ENCODE measurements around the gene ATP8B1. TPM values are rescaled to one million over a fixed set of nuclear protein-coding genes. Genes with fewer than 3 reads are reported as not detected.

ATP8B1 gene
- total RNA-seq, 1 donor, result 46.7 TPM

DNA sequence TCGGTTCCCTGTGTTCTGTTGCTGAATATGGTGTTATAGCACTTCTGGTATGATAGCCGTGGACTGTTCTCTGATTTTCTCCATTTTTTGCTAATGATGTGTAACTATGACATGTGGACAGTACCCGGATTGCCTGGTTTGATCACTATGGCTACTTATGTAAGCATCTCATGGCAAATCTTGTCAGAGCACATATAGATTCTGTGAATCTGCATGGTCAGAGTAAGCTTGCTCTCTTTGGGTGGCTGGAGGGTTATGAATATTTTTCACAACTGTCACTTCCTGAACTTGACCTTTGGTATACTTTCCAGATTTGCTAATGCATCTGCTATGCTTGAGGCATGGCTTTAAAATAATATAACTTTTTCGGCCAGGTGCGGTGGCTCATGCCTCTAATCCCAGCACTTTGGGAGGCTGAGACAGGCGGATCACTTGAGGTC lies 36.8 kb upstream of the ATP8B1 start:
- TF ChIP-seq, protein P1, sequence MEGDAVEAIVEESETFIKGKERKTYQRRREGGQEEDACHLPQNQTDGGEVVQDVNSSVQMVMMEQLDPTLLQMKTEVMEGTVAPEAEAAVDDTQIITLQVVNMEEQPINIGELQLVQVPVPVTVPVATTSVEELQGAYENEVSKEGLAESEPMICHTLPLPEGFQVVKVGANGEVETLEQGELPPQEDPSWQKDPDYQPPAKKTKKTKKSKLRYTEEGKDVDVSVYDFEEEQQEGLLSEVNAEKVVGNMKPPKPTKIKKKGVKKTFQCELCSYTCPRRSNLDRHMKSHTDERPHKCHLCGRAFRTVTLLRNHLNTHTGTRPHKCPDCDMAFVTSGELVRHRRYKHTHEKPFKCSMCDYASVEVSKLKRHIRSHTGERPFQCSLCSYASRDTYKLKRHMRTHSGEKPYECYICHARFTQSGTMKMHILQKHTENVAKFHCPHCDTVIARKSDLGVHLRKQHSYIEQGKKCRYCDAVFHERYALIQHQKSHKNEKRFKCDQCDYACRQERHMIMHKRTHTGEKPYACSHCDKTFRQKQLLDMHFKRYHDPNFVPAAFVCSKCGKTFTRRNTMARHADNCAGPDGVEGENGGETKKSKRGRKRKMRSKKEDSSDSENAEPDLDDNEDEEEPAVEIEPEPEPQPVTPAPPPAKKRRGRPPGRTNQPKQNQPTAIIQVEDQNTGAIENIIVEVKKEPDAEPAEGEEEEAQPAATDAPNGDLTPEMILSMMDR (IDR thresholded peaks at IDR 0.05; ENCODE audit: extremely low read depth, low read depth, low read length), result no peak
- Histone ChIP-seq H3K4me2 (ENCODE audit: insufficient read depth, low read length) (peak overlapping the region; percentile 82), H2AFZ (ENCODE audit: low read length) (peak overlapping the region; percentile 77)

DNA sequence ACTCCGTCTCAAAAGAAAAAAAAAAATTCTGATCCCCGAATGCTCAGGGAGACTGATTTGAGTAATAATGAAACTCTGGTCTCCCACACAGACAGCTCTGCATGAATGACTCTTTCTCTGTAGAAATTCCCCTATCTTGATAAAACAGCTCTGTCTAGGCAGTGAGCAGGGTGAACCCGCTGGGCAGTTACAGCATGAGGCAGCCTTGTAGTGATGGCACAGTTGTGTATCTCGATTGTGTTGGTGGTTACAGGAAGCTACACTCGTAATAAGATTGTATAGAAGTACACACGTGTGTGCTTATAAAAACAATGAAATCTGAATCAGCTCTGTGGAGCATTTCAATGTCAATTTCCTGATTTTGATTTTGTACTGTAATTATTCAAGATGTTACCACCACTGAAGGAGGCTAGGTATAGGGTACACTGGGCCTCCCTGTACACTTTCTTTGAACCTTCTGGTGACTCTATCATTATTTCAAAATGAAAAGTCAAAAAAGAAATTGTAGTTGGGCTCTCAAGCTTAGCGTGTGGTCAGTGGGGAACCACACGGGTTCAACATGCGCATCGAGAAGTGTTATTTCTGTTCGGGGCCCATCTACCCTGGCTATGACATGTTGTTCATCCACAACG lies 34.9 kb upstream of the ATP8B1 start:
- H3K4me2 ChIP-seq (ENCODE audit: insufficient read depth, low read length), result no peak overlapping the region
- DNase-seq (ENCODE audit: insufficient read length, low spot score, missing footprints), result peak; percentile 63
- H3K36me3 ChIP-seq (ENCODE audit: insufficient read depth, low read length), result no peaks in the 10 kb centered on the region
- H3K79me2 ChIP-seq (ENCODE audit: insufficient read depth, low read length), result no peaks in the 10 kb centered on the region
- peak overlapping the region; percentile 0 for H3K27ac ChIP-seq (ENCODE audit: low read depth, low read length)
- no peak overlapping the region for H3K4me3 ChIP-seq (ENCODE audit: insufficient read depth, low read length)
- H2AFZ ChIP-seq (ENCODE audit: low read length), result no peak overlapping the region
- H3K4me1 ChIP-seq (ENCODE audit: insufficient read depth, low read length), result peaks cover 34% of the 10 kb centered on the region
- no peaks in the 10 kb centered on the region for H3K9me3 ChIP-seq (ENCODE audit: low read depth, low read length)
- H3K27me3 ChIP-seq (ENCODE audit: insufficient read depth, low read length), result no peaks in the 10 kb centered on the region
- no peaks in the 10 kb centered on the region for H4K20me1 ChIP-seq (ENCODE audit: insufficient read depth, low read length)
- TF ChIP-seq, protein P1 (IDR thresholded peaks at IDR 0.05; ENCODE audit: extremely low read depth, low read depth, low read length), result no peak

More for the DNA sequence above, 36.8 kb upstream of the ATP8B1 start:
- H3K27ac ChIP-seq (ENCODE audit: low read depth, low read length), result peak overlapping the region; percentile 84
- H3K4me1 ChIP-seq (ENCODE audit: insufficient read depth, low read length), result peaks cover 17% of the 10 kb centered on the region
- H3K79me2 ChIP-seq (ENCODE audit: insufficient read depth, low read length), result no peaks in the 10 kb centered on the region
- no peaks in the 10 kb centered on the region for H3K36me3 ChIP-seq (ENCODE audit: insufficient read depth, low read length)
- no peaks in the 10 kb centered on the region for H3K27me3 ChIP-seq (ENCODE audit: insufficient read depth, low read length)
- peak overlapping the region; percentile 48 for H3K4me3 ChIP-seq (ENCODE audit: insufficient read depth, low read length)
- no peaks in the 10 kb centered on the region for H3K9me3 ChIP-seq (ENCODE audit: low read depth, low read length)
- H4K20me1 ChIP-seq (ENCODE audit: insufficient read depth, low read length), result no peaks in the 10 kb centered on the region
- DNase-seq (ENCODE audit: insufficient read length, low spot score, missing footprints), result peak; percentile 76

DNA sequence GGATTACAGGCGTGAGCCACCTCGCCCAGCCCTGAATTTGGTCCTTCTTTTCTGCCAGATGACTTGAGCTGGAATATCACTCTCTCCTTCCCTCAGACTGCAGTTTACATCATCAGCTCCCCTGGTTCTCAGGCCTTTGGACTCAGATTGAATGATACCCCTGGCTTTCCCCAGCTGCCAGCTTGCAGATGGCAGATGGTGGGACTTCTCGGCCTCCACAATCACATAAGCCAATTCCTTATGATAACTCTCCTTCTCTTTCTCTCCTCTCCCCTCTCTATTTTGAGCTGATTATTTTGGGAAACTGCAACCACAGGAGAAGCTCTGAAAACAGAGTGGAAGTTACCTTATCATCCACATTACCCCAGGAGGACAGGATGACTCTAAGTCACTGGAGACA lies 33.4 kb upstream of the ATP8B1 start:
- no peak for DNase-seq (ENCODE audit: insufficient read length, low spot score, missing footprints)
- Histone ChIP-seq H3K79me2 (ENCODE audit: insufficient read depth, low read length) (no peaks in the 10 kb centered on the region), H4K20me1 (ENCODE audit: insufficient read depth, low read length) (no peaks in the 10 kb centered on the region), H3K4me2 (ENCODE audit: insufficient read depth, low read length) (no peak overlapping the region), H3K9me3 (ENCODE audit: low read depth, low read length) (no peaks in the 10 kb centered on the region), H3K36me3 (ENCODE audit: insufficient read depth, low read length) (no peaks in the 10 kb centered on the region), H3K4me1 (ENCODE audit: insufficient read depth, low read length) (peaks cover 34% of the 10 kb centered on the region), H3K4me3 (ENCODE audit: insufficient read depth, low read length) (no peak overlapping the region), H2AFZ (ENCODE audit: low read length) (peak overlapping the region; percentile 72), H3K27ac (ENCODE audit: low read depth, low read length) (no peak overlapping the region), H3K27me3 (ENCODE audit: insufficient read depth, low read length) (no peaks in the 10 kb centered on the region)
- TF ChIP-seq, protein P1 (IDR thresholded peaks at IDR 0.05; ENCODE audit: extremely low read depth, low read depth, low read length), result no peak

DNA sequence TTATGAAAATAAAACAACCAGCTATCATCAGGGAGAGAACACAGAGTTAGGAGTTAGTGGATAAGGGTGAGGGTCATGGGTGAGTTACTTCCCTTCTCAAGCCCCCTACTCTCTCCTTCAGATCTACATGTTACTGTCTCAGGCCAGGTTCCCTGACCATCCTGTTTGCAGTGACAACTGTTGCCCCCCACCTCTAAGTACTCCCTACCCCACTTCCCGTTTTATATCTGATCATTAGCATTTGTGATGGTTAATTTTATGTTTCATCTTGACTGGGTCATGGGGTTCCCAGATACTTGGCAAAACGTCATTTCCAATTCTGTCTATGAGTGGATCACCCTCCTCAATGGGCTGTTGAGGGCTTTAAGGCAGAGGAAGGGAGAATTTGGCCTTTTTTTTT lies 32.8 kb upstream of the ATP8B1 start:
- H3K4me1 ChIP-seq (ENCODE audit: insufficient read depth, low read length), result peaks cover 34% of the 10 kb centered on the region
- H3K36me3 ChIP-seq (ENCODE audit: insufficient read depth, low read length), result no peaks in the 10 kb centered on the region
- no peak overlapping the region for H2AFZ ChIP-seq (ENCODE audit: low read length)
- no peak overlapping the region for H3K4me2 ChIP-seq (ENCODE audit: insufficient read depth, low read length)
- DNase-seq (ENCODE audit: insufficient read length, low spot score, missing footprints), result no peak
- TF ChIP-seq, protein P1 (IDR thresholded peaks at IDR 0.05; ENCODE audit: extremely low read depth, low read depth, low read length), result no peak
- no peaks in the 10 kb centered on the region for H3K9me3 ChIP-seq (ENCODE audit: low read depth, low read length)
- H3K27me3 ChIP-seq (ENCODE audit: insufficient read depth, low read length), result no peaks in the 10 kb centered on the region
- H4K20me1 ChIP-seq (ENCODE audit: insufficient read depth, low read length), result no peaks in the 10 kb centered on the region
- H3K27ac ChIP-seq (ENCODE audit: low read depth, low read length), result no peak overlapping the region
- H3K4me3 ChIP-seq (ENCODE audit: insufficient read depth, low read length), result no peak overlapping the region
- no peaks in the 10 kb centered on the region for H3K79me2 ChIP-seq (ENCODE audit: insufficient read depth, low read length)
